GM11168 (cell line): ENCODE measurements around the gene IL31RA.

Experiments
- in situ Hi-C: fragments of 300-500 bp; cut with MboI; formaldehyde crosslinking; loops from one replicate; pipeline ENCODE4 v1.12.0; 2022; ENCODE audit warnings: low sequenced_read_pairs; ENCODE audit not compliant: unreplicated experiment

IL31RA gene

GRCh38 chr5:55857247-55857640 is 6.1 kb downstream of the IL31RA start:
- in situ Hi-C loops: no loop called here

GRCh38 chr5:55858104-55858503 is 6.9 kb downstream of the IL31RA start:
- in situ Hi-C loops: no loop called here

GRCh38 chr5:55860288-55860687 is 9.1 kb downstream of the IL31RA start:
- in situ Hi-C loops: no loop called here

- in situ Hi-C loops: no loop called here
Observed at GRCh38 chr5:55860709-55861108, 9.6 kb downstream of the IL31RA start.

- in situ Hi-C loops: no loop called here
Observed at GRCh38 chr5:55864606-55865541, 13.7 kb downstream of the IL31RA start.

- in situ Hi-C loops: no loop called here
Observed at GRCh38 chr5:55865831-55866230, 14.7 kb downstream of the IL31RA start.

- in situ Hi-C loops: no loop called here
Observed at GRCh38 chr5:55866485-55866884, 15.3 kb downstream of the IL31RA start.

GRCh38 chr5:55866934-55867333 is 15.8 kb downstream of the IL31RA start:
- in situ Hi-C loops: no loop called here

- in situ Hi-C loops: no loop called here
Observed at GRCh38 chr5:55868846-55869245, 17.7 kb downstream of the IL31RA start.

- in situ Hi-C loops: no loop called here
Observed at GRCh38 chr5:55869847-55870246, 18.7 kb downstream of the IL31RA start.

GRCh38 chr5:55873234-55873633 is 22.1 kb downstream of the IL31RA start:
- in situ Hi-C loops: no loop called here

- in situ Hi-C loops: no loop called here
Observed at GRCh38 chr5:55877655-55878054, 26.5 kb downstream of the IL31RA start.

- in situ Hi-C loops: no loop called here
Observed at GRCh38 chr5:55880453-55880852, 29.3 kb downstream of the IL31RA start.

- in situ Hi-C loops: no loop called here
Observed at GRCh38 chr5:55885359-55885758, 34.2 kb downstream of the IL31RA start.

- in situ Hi-C loops: no loop called here
Observed at GRCh38 chr5:55888205-55888604, 37.0 kb downstream of the IL31RA start.

- in situ Hi-C loops: no loop called here
Observed at GRCh38 chr5:55892479-55892878, 41.3 kb downstream of the IL31RA start.

GRCh38 chr5:55894135-55894534 is 43.0 kb downstream of the IL31RA start:
- in situ Hi-C loops: no loop called here

- in situ Hi-C loops: no loop called here
Observed at GRCh38 chr5:55895346-55895745, 44.2 kb downstream of the IL31RA start.

GRCh38 chr5:55896238-55896637 is 45.1 kb downstream of the IL31RA start:
- in situ Hi-C loops: no loop called here

GRCh38 chr5:55896663-55897062 is 45.5 kb downstream of the IL31RA start:
- in situ Hi-C loops: no loop called here

GRCh38 chr5:55897206-55897894 is 46.2 kb downstream of the IL31RA start:
- in situ Hi-C loops: no loop called here
